Upper lobe of left lung (tissue), 6 donors: ENCODE data around the gene SETD9. TPM values are rescaled to one million over a fixed set of nuclear protein-coding genes. Genes with fewer than 3 reads are reported as not detected.

Source experiments
- ATAC-seq, 2 donors: fragments of 200-7000 bp; cut with Tn5 transposase; one replicate each; pipeline ENCODE4 v1.9.1; 2022; ENCODE audit warnings: mild to moderate bottlenecking in 2 of 2, moderate library complexity in 2 of 2; ENCODE audit not compliant: low FRiP score in 2 of 2
- DNase-seq, 2 donors: peaks; one replicate each; pipeline ENCODE4 v3.0.0-alpha.2; 2019 to 2020
- H3K27ac ChIP-seq, 4 donors: fragments of 200-600 bp; sonication (generic); one replicate each; pipeline ENCODE4 v1.5.1; 2016 to 2019
- H3K27me3 ChIP-seq, 4 donors: fragments of 200-600 bp; sonication (generic); one replicate each; pipeline ENCODE4 v1.5.1; 2017 to 2019
- H3K36me3 ChIP-seq, 4 donors: fragments of 200-600 bp; sonication (generic); one replicate each; pipeline ENCODE4 v1.5.1; 2016 to 2019
- H3K4me1 ChIP-seq, 4 donors: fragments of 200-600 bp; sonication (generic); one replicate each; pipeline ENCODE4 v1.5.1; 2018 to 2019
- H3K4me3 ChIP-seq, 4 donors: fragments of 200-600 bp; sonication (generic); one replicate each; pipeline ENCODE4 v1.5.1; 2017 to 2019; ENCODE audit warnings: mild to moderate bottlenecking in 2 of 4, moderate library complexity in 1 of 4
- H3K9me3 ChIP-seq, 4 donors: fragments of 200-600 bp; sonication (generic); one replicate each; pipeline ENCODE4 v1.5.1; 2018 to 2019
- CTCF ChIP-seq, 6 experiments: fragments of 450-650 bp in 4 of 6; fragments of 200-600 bp in 2 of 6; sonication (generic) in 2 of 6; IDR thresholded peaks; one replicate each; pipeline ENCODE4 v1.5.1; 2016 to 2019; ENCODE audit warnings: antibody characterized with exemption in 6 of 6
- EP300 ChIP-seq, 4 donors: sonication (generic); formaldehyde crosslinking; IDR thresholded peaks; one replicate each; pipeline ENCODE4 v1.5.1; 2017; ENCODE audit warnings: antibody characterized with exemption in 4 of 4, control low read depth in 2 of 4
- POLR2A ChIP-seq, 4 donors: fragments of 450-650 bp; IDR thresholded peaks; one replicate each; pipeline ENCODE4 v1.5.1; 2016 to 2017; ENCODE audit warnings: antibody characterized with exemption in 4 of 4, mild to moderate bottlenecking in 2 of 4
- POLR2AphosphoS5 ChIP-seq, 2 donors: sonication (generic); formaldehyde crosslinking; IDR thresholded peaks; one replicate each; pipeline ENCODE4 v1.5.1; 2017; ENCODE audit warnings: antibody characterized with exemption in 2 of 2
- WGBS, 2 donors: methylation state at CpG; one replicate each; pipeline ENCODE4 v1.1.5; 2017 to 2018; 5-methylcytosine and 5-hydroxymethylcytosine counted together
- total RNA-seq, 6 donors: library from RNA; depleted of rRNA in 4 of 6; stranded (reverse); fragments of >200 nt in 4 of 6; gene quantifications; one replicate each; pipeline versions ENCODE4 v1.1.0 to v1.2.1, GENCODE V29; 2016 to 2021
- donor health status: DM: no; HTN: no; CAD: no; lungs with moderate emphysema.
- donor health status: DM: no; HTN: yes; CAD: no; lungs with severe emphysema.

The SETD9 gene
- total RNA-seq, 6 donors from 2014 or later = 0.67 to 25.1 (median 9.4) TPM

DNA sequence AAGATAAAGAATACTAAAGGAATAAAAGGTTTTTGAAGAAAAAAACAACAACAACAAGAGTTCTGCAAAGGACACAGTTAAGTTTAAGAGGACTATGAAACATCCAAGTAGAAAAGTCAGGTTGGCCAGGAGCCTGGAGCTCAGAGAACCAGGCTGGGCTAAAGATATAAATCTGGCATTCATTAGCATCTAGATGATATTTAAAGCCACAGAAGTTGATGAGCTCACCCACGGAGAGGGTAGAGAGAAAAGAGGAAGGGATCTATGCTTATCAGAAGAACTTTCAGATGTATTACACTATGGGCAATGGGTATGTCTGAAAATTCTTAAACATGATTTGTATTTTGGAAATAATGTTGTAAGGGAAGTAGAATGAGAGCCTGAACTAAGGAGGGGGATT, 32.6 kb downstream of the SETD9 start:
- WGBS, 2 donors = 50 to 70% methylated on average over 1 of the region's 1 CpG
- H3K36me3 ChIP-seq = peaks cover 0 to 98% (median 44%) of the 10 kb centered on the region in 4 donors
- no peaks in the 10 kb centered on the region for H3K27me3 ChIP-seq
- H3K9me3 ChIP-seq = no peaks in the 10 kb centered on the region
- H3K27ac ChIP-seq = no peak overlapping the region
- ATAC-seq (no peak), DNase-seq (no peak)
- no peak for TF ChIP-seq POLR2A (IDR thresholded peaks at IDR 0.05)
- no peak for TF ChIP-seq EP300 (IDR thresholded peaks at IDR 0.05)
- no peak for TF ChIP-seq CTCF (IDR thresholded peaks at IDR 0.05)
- no peak for TF ChIP-seq POLR2AphosphoS5 (IDR thresholded peaks at IDR 0.05)
- H3K4me3 ChIP-seq = no peak overlapping the region
- no peaks in the 10 kb centered on the region for H3K4me1 ChIP-seq

DNA sequence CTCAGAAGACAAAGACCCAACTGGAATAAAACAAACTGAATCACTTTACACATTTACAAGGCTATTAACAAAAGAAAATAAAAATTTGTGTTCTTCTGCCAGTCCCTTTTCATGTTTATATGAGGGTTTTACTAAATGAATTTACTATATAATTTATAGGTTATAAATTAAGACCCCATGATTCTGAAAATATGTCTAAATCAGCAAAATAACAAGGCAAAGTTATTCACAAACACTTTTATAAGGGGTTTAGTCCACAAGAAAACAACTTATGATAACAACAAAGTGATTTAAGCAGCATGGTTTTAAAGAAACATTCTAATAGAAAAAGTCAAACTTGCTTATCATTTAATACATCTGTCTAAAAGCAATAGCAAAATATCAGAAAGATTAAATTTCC, 37.7 kb downstream of the SETD9 start:
- TF ChIP-seq CTCF (IDR thresholded peaks at IDR 0.05) (no peak), POLR2AphosphoS5 (IDR thresholded peaks at IDR 0.05) (no peak), POLR2A (IDR thresholded peaks at IDR 0.05) (no peak), EP300 (IDR thresholded peaks at IDR 0.05) (no peak)
- H3K9me3 ChIP-seq = no peaks in the 10 kb centered on the region
- H3K27me3 ChIP-seq = no peaks in the 10 kb centered on the region
- no peak overlapping the region for H3K27ac ChIP-seq
- H3K36me3 ChIP-seq = peaks cover 0 to 53% (median 15%) of the 10 kb centered on the region in 4 donors
- peaks cover 0 to 11% (median 6%) of the 10 kb centered on the region in 4 donors for H3K4me1 ChIP-seq
- H3K4me3 ChIP-seq = no peak overlapping the region
- no peak for DNase-seq
- no peak for ATAC-seq

DNA sequence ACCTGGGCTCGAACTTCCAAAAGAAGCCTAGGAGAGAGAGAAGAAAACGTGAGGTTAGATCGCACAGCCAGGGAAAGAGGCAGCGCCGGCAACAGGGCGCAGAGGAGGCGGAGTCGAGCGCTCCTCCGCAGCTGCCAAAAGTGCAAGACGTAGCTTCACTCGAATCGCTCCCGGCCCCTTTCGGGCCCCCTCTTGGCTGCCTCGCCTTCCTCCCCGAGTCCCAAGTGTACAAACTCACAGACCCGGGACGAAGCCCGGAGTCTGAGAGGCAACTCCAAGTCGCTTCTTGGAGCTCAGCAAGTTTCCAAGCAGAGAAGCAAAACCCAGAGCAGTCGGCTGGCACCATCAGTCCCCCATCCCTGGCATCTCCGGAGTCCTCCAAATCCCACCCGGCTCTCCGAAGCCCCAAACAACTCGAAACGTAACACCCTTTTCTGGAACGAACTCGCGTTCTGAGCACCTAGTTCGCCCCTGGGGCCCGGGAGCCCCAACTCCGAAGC, 41.3 kb downstream of the SETD9 start:
- no peaks in the 10 kb centered on the region for H3K27me3 ChIP-seq
- TF ChIP-seq POLR2AphosphoS5 (IDR thresholded peaks at IDR 0.05) (no peak), CTCF (IDR thresholded peaks at IDR 0.05) (no peak), EP300 (IDR thresholded peaks at IDR 0.05) (no peak), POLR2A (IDR thresholded peaks at IDR 0.05) (no peak)
- 0 to 1% methylated on average over 17 to 32 of the region's 33 CpGs for WGBS, 2 donors
- DNase-seq (peak; percentile 65 to 88), ATAC-seq (peak; percentile 76 to 81)
- H3K4me1 ChIP-seq = peaks cover 4 to 16% (median 9%) of the 10 kb centered on the region in 4 donors
- H3K27ac ChIP-seq = peak overlapping the region; percentile 83 to 94 (median 84)
- no peaks in the 10 kb centered on the region for H3K9me3 ChIP-seq
- peaks cover 0 to 19% (median 0%) of the 10 kb centered on the region in 4 donors for H3K36me3 ChIP-seq
- H3K4me3 ChIP-seq = peak overlapping the region; percentile 69 to 98 (median 90)

DNA sequence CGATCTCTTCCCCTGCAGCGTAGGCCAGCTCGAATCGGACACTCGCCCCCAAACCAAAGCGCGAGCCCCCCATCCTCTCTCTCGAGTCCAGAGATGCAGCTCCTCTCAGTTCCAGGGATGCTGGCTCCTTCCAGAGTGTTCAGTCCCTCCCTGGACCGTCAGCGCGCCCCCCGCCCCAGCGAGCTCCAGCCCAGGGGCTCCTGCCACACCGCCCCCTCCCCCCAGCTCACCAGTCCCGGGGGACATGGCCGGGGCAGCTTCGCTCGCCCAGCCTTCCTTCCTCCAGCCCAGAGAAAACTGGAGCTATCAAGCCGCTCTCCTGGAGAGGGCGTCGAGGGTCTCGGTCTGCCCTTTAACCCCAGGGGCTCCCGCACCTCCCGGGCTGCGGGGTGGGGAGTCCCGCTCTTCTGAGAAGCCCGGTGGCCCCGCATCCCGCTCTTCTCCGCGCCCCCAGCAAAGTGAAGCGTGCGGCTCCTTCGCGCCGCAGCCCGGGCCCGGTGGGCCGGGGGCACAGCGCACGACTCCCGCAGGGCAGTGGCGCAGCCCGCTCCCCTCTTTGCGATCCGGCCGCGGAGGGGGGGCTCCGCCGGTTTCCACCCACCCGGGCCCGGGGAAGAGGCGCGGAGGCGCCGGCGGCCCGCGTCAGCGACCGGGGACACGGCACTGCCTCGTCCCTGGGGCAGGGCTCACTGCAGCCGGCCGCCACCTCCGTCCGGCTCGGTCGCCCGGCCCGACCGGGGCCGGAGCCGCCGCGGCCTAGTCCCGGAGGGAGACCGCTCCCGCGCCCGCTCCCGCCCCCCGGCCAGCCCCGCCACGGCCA, 41.9 kb downstream of the SETD9 start:
- no peak for TF ChIP-seq POLR2AphosphoS5 (IDR thresholded peaks at IDR 0.05)
- TF ChIP-seq CTCF (IDR thresholded peaks at IDR 0.05) = no peak
- no peak for TF ChIP-seq POLR2A (IDR thresholded peaks at IDR 0.05)
- TF ChIP-seq EP300 (IDR thresholded peaks at IDR 0.05) = no peak
- peak overlapping the region; percentile 69 to 98 (median 90) for H3K4me3 ChIP-seq
- DNase-seq (peak; percentile 27 to 91), ATAC-seq (peak; percentile 41 to 74)
- H3K27ac ChIP-seq = peak overlapping the region; percentile 83 to 94 (median 84)
- no peaks in the 10 kb centered on the region for H3K9me3 ChIP-seq
- H3K36me3 ChIP-seq = peaks cover 0 to 12% (median 0%) of the 10 kb centered on the region in 4 donors
- 0% methylated on average over 37 of the region's 85 CpGs; no CpG with 5 or more reads in 1 of the 2 donors for WGBS, 2 donors
- peaks cover 4 to 16% (median 9%) of the 10 kb centered on the region in 4 donors for H3K4me1 ChIP-seq
- H3K27me3 ChIP-seq = no peaks in the 10 kb centered on the region
